ENCODE measurements around the gene BIN2.

BIN2 gene

GRCh38 chr12:51360315-51360714, 36.3 kb upstream of the BIN2 start:
- WGBS (ENCODE audit: insufficient coverage) = no CpG with 5 or more reads among the region's 2 CpGs
- peaks cover 0 to 3% (median 0%) of the 10 kb centered on the region in 4 experiments for H3K4me1 ChIP-seq (ENCODE audit: control extremely low read depth in 1 of 4, control insufficient read depth in 4 of 4, insufficient read depth in 4 of 4, low read length in 3 of 4)
- H3K36me3 ChIP-seq (ENCODE audit: control insufficient read depth in 4 of 4, insufficient read depth in 4 of 4, low read length in 3 of 4) = peaks cover 4 to 70% (median 34%) of the 10 kb centered on the region in 4 experiments
- ChIA-PET CTCF (interaction anchor here (0.6 to 4.0 kb wide), 4 partner anchors 10 to 66 kb away, joined by 3 to 23 read pairs (median 8); no protein-coding TSS in a partner anchor), POLR2A (interaction anchor here (0.8 kb wide), 1 partner anchor 90 kb away, joined by 3 read pairs; no protein-coding TSS in a partner anchor)
- H3K27me3 ChIP-seq (replicated peaks in 2 of 5; ENCODE audit: control insufficient read depth in 4 of 5, insufficient read depth in 5 of 5, low read length in 4 of 5) = no peaks in the 10 kb centered on the region
- H3K9me3 ChIP-seq (ENCODE audit: control extremely low read depth in 1 of 5, control insufficient read depth in 4 of 5, insufficient read depth in 2 of 5, low read depth in 1 of 5, low read length in 4 of 5) = no peaks in the 10 kb centered on the region
- H3K27ac ChIP-seq (ENCODE audit: insufficient read depth in 1 of 2, low read depth in 1 of 2, low read length in 2 of 2, poor library complexity in 1 of 2, severe bottlenecking in 2 of 2) = no peak overlapping the region
- DNase-seq = no peak
- H3K4me3 ChIP-seq (ENCODE audit: control insufficient read depth in 1 of 7, extremely low read depth in 1 of 7, insufficient read depth in 4 of 7, low read depth in 2 of 7, low read length in 6 of 7) = no peak overlapping the region

- H3K4me1 ChIP-seq (ENCODE audit: control extremely low read depth in 1 of 4, control insufficient read depth in 4 of 4, insufficient read depth in 4 of 4, low read length in 3 of 4) = peaks cover 0 to 3% (median 0%) of the 10 kb centered on the region in 4 experiments
- DNase-seq = no peak
- peaks cover 4 to 67% (median 33%) of the 10 kb centered on the region in 4 experiments for H3K36me3 ChIP-seq (ENCODE audit: control insufficient read depth in 4 of 4, insufficient read depth in 4 of 4, low read length in 3 of 4)
- H3K9me3 ChIP-seq (ENCODE audit: control extremely low read depth in 1 of 5, control insufficient read depth in 4 of 5, insufficient read depth in 2 of 5, low read depth in 1 of 5, low read length in 4 of 5) = no peaks in the 10 kb centered on the region
- H3K27ac ChIP-seq (ENCODE audit: insufficient read depth in 1 of 2, low read depth in 1 of 2, low read length in 2 of 2, poor library complexity in 1 of 2, severe bottlenecking in 2 of 2) = no peak overlapping the region
- ChIA-PET POLR2A (interaction anchor here (0.8 kb wide), 1 partner anchor 90 kb away, joined by 3 read pairs; no protein-coding TSS in a partner anchor), CTCF (interaction anchor here (0.8 to 4.0 kb wide), 4 partner anchors 8 to 19 kb away, joined by 3 to 23 read pairs (median 9); no protein-coding TSS in a partner anchor)
- no peak overlapping the region for H3K4me3 ChIP-seq (ENCODE audit: control insufficient read depth in 1 of 7, extremely low read depth in 1 of 7, insufficient read depth in 4 of 7, low read depth in 2 of 7, low read length in 6 of 7)
- H3K27me3 ChIP-seq (replicated peaks in 2 of 5; ENCODE audit: control insufficient read depth in 4 of 5, insufficient read depth in 5 of 5, low read length in 4 of 5) = no peaks in the 10 kb centered on the region
- WGBS (ENCODE audit: insufficient coverage) = 100% methylated on average over 2 of the region's 4 CpGs
Observed at GRCh38 chr12:51359851-51360250, 35.9 kb upstream of the BIN2 start.

DNA sequence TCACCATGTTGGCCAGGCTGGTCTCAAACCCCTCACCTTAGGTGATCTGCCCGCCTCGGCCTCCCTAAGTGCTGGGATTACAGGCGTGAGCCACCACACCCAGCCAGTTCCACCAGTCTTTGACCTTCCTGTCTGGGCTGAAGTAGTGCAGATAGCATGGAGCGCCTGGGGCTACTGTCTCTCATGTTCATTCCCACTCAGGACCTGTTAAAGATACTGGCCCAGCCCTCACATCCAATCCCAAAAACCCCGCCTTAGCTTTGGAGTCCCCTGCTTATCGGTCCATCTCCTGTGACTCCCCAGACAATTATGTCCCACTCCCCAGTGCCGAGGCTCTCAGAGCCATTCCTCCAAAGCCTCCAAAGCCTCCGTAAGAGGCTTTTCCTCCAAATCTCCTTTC, 34.5 kb upstream of the BIN2 start:
- Histone ChIP-seq H3K27me3 (replicated peaks in 2 of 5; ENCODE audit: control insufficient read depth in 4 of 5, insufficient read depth in 5 of 5, low read length in 4 of 5) (no peaks in the 10 kb centered on the region), H3K4me3 (ENCODE audit: control insufficient read depth in 1 of 7, extremely low read depth in 1 of 7, insufficient read depth in 4 of 7, low read depth in 2 of 7, low read length in 6 of 7) (no peak overlapping the region), H3K27ac (ENCODE audit: insufficient read depth in 1 of 2, low read depth in 1 of 2, low read length in 2 of 2, poor library complexity in 1 of 2, severe bottlenecking in 2 of 2) (no peak overlapping the region), H3K36me3 (ENCODE audit: control insufficient read depth in 4 of 4, insufficient read depth in 4 of 4, low read length in 3 of 4) (peaks cover 8 to 67% (median 28%) of the 10 kb centered on the region in 4 experiments), H3K4me1 (ENCODE audit: control extremely low read depth in 1 of 4, control insufficient read depth in 4 of 4, insufficient read depth in 4 of 4, low read length in 3 of 4) (peaks cover 0 to 3% (median 0%) of the 10 kb centered on the region in 4 experiments), H3K9me3 (ENCODE audit: control extremely low read depth in 1 of 5, control insufficient read depth in 4 of 5, insufficient read depth in 2 of 5, low read depth in 1 of 5, low read length in 4 of 5) (no peaks in the 10 kb centered on the region)
- no peak for DNase-seq
- WGBS (ENCODE audit: insufficient coverage) = 98% methylated on average over 8 of the region's 8 CpGs
- POLR2A ChIA-PET = no interaction called here
- CTCF ChIA-PET = interaction anchor here (0.6 to 2.0 kb wide), 4 partner anchors 9 to 305 kb away, joined by 3 to 9 read pairs (median 3); no protein-coding TSS in a partner anchor

GRCh38 chr12:51357374-51358047, 33.5 kb upstream of the BIN2 start:
- H3K27ac ChIP-seq (ENCODE audit: insufficient read depth in 1 of 2, low read depth in 1 of 2, low read length in 2 of 2, poor library complexity in 1 of 2, severe bottlenecking in 2 of 2) = no peak overlapping the region
- peaks cover 8 to 60% (median 26%) of the 10 kb centered on the region in 4 experiments for H3K36me3 ChIP-seq (ENCODE audit: control insufficient read depth in 4 of 4, insufficient read depth in 4 of 4, low read length in 3 of 4)
- peak in 2 of 3 donors; percentile 17 to 18 for DNase-seq
- H3K9me3 ChIP-seq (ENCODE audit: control extremely low read depth in 1 of 5, control insufficient read depth in 4 of 5, insufficient read depth in 2 of 5, low read depth in 1 of 5, low read length in 4 of 5) = no peaks in the 10 kb centered on the region
- ChIA-PET CTCF (interaction anchor here (2.0 kb wide), 1 partner anchor 10 kb away, joined by 9 read pairs; no protein-coding TSS in a partner anchor), POLR2A (no interaction called here)
- H3K27me3 ChIP-seq (replicated peaks in 2 of 5; ENCODE audit: control insufficient read depth in 4 of 5, insufficient read depth in 5 of 5, low read length in 4 of 5) = no peaks in the 10 kb centered on the region
- 91% methylated on average over 10 of the region's 10 CpGs for WGBS (ENCODE audit: insufficient coverage)
- H3K4me1 ChIP-seq (ENCODE audit: control extremely low read depth in 1 of 4, control insufficient read depth in 4 of 4, insufficient read depth in 4 of 4, low read length in 3 of 4) = peaks cover 0 to 3% (median 0%) of the 10 kb centered on the region in 4 experiments
- no peak overlapping the region for H3K4me3 ChIP-seq (ENCODE audit: control insufficient read depth in 1 of 7, extremely low read depth in 1 of 7, insufficient read depth in 4 of 7, low read depth in 2 of 7, low read length in 6 of 7)

DNA sequence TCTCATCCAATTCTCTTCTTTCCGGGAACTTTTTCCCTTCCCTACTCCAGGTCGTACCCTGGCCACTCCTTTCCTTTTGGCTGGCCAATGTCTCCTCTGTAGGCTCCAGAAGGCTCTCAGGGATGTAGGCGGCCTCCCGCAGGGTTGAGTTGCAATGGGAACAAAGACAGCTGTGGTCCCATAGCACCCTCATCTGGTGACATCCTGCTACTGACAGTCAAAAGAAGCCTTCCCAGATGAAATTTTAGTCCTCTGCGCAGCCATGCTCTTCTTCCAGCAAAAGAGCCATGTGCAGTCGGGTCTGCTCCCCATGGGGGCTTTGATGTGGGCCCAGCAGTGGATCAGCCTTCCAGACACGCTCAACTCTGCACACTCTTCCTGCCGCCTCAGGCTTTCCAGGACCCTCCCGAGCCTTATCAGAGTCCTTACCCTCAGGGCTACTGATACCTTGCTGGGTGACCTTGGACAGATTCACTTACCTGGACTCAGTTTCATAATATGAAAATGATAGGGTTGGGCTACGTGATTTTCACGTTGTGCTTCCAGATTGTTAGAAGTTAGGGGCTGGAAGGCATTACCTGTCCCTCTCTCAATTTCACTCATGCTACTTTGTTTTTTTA, 28.0 kb upstream of the BIN2 start:
- POLR2A ChIA-PET = no interaction called here
- no peaks in the 10 kb centered on the region for H3K9me3 ChIP-seq (ENCODE audit: control extremely low read depth in 1 of 5, control insufficient read depth in 4 of 5, insufficient read depth in 2 of 5, low read depth in 1 of 5, low read length in 4 of 5)
- WGBS (ENCODE audit: insufficient coverage) = 70% methylated on average over 8 of the region's 11 CpGs
- no peak overlapping the region for H3K4me3 ChIP-seq (ENCODE audit: control insufficient read depth in 1 of 7, extremely low read depth in 1 of 7, insufficient read depth in 4 of 7, low read depth in 2 of 7, low read length in 6 of 7)
- H3K36me3 ChIP-seq (ENCODE audit: control insufficient read depth in 4 of 4, insufficient read depth in 4 of 4, low read length in 3 of 4) = peaks cover 3 to 20% (median 4%) of the 10 kb centered on the region in 4 experiments
- H3K27ac ChIP-seq (ENCODE audit: insufficient read depth in 1 of 2, low read depth in 1 of 2, low read length in 2 of 2, poor library complexity in 1 of 2, severe bottlenecking in 2 of 2) = no peak overlapping the region
- H3K4me1 ChIP-seq (ENCODE audit: control extremely low read depth in 1 of 4, control insufficient read depth in 4 of 4, insufficient read depth in 4 of 4, low read length in 3 of 4) = no peaks in the 10 kb centered on the region
- no peaks in the 10 kb centered on the region for H3K27me3 ChIP-seq (replicated peaks in 2 of 5; ENCODE audit: control insufficient read depth in 4 of 5, insufficient read depth in 5 of 5, low read length in 4 of 5)
- CTCF ChIA-PET = interaction anchor here (0.9 to 27.3 kb wide), 12 partner anchors 9 to 587 kb away, joined by 3 to 666 read pairs (median 4); partner anchors contain the start of gene BIN2
- DNase-seq = peak; percentile 50 to 74 (median 64)

DNA sequence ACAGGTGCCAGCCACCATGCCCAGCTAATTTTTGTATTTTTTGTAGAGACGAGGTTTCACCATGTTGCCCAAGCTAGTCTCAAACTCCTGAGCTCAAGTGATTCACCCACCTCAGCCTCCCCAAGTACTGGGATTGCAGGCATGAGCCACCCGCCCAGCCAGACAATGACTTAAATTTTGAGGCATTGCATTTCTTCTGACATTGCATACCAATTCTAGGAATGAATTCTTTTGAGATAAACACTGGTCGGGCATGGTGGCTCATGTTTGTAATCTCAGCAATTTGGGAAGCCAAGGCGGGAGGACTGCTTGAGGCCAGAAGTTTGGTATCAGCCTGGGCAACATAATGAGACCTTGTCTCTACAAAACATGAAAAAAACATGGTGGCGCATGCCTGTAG, 25.1 kb upstream of the BIN2 start:
- Histone ChIP-seq H3K36me3 (ENCODE audit: control insufficient read depth in 4 of 4, insufficient read depth in 4 of 4, low read length in 3 of 4) (peaks cover 0 to 3% (median 0%) of the 10 kb centered on the region in 4 experiments), H3K4me1 (ENCODE audit: control extremely low read depth in 1 of 4, control insufficient read depth in 4 of 4, insufficient read depth in 4 of 4, low read length in 3 of 4) (peaks cover 0 to 6% (median 4%) of the 10 kb centered on the region in 4 experiments), H3K4me3 (ENCODE audit: control insufficient read depth in 1 of 7, extremely low read depth in 1 of 7, insufficient read depth in 4 of 7, low read depth in 2 of 7, low read length in 6 of 7) (no peak overlapping the region), H3K27me3 (replicated peaks in 2 of 5; ENCODE audit: control insufficient read depth in 4 of 5, insufficient read depth in 5 of 5, low read length in 4 of 5) (no peaks in the 10 kb centered on the region), H3K9me3 (ENCODE audit: control extremely low read depth in 1 of 5, control insufficient read depth in 4 of 5, insufficient read depth in 2 of 5, low read depth in 1 of 5, low read length in 4 of 5) (no peaks in the 10 kb centered on the region), H3K27ac (ENCODE audit: insufficient read depth in 1 of 2, low read depth in 1 of 2, low read length in 2 of 2, poor library complexity in 1 of 2, severe bottlenecking in 2 of 2) (no peak overlapping the region)
- DNase-seq = no peak
- ChIA-PET POLR2A (no interaction called here), CTCF (interaction anchor here (1.3 to 27.3 kb wide), 6 partner anchors 8 to 184 kb away, joined by 3 to 666 read pairs (median 22); partner anchors contain the start of gene BIN2)
- 100% methylated on average over 5 of the region's 5 CpGs for WGBS (ENCODE audit: insufficient coverage)

Data from common myeloid progenitor, CD34-positive (primary cell).